NCI-H2029 (cell line): ENCODE measurements around the gene DNAH8.
A peak's percentile ranks its signal among the peaks of the same experiment; 100 is the strongest.

Experiments used
- DNase-seq: peaks from one replicate; lab custom pipeline; 2025; lab: John Stamatoyannopoulos, UW

The DNAH8 gene

GRCh38 chr6:39018103-39018502 is 303.0 kb downstream of the DNAH8 start:
- DNase-seq, result peak; percentile 94

- no peak for DNase-seq
These were observed 305.0 kb downstream of the DNAH8 start for GRCh38 chr6:39020136-39020535.

- no peak for DNase-seq
These were observed 305.9 kb downstream of the DNAH8 start for GRCh38 chr6:39021041-39021440.

GRCh38 chr6:39021779-39022178 is 306.7 kb downstream of the DNAH8 start:
- DNase-seq, result no peak

- no peak for DNase-seq
These were observed 311.1 kb downstream of the DNAH8 start for GRCh38 chr6:39026175-39026574.

GRCh38 chr6:39029156-39030011 is 314.3 kb downstream of the DNAH8 start:
- no peak for DNase-seq

- no peak for DNase-seq
These were observed 320.6 kb downstream of the DNAH8 start for GRCh38 chr6:39035681-39036080.

- no peak for DNase-seq
These were observed 322.0 kb downstream of the DNAH8 start for GRCh38 chr6:39037082-39037508.

- DNase-seq, result peak; percentile 61
These were observed 322.6 kb downstream of the DNAH8 start for GRCh38 chr6:39037707-39038106.

GRCh38 chr6:39040080-39040673 is 325.1 kb downstream of the DNAH8 start:
- DNase-seq, result peak; percentile 60

GRCh38 chr6:39041072-39041471 is 326.0 kb downstream of the DNAH8 start:
- DNase-seq, result no peak

- DNase-seq, result no peak
These were observed 328.7 kb downstream of the DNAH8 start for GRCh38 chr6:39043776-39044175.

- DNase-seq, result no peak
These were observed 329.1 kb downstream of the DNAH8 start for GRCh38 chr6:39044181-39044580.

- no peak for DNase-seq
These were observed 332.6 kb downstream of the DNAH8 start for GRCh38 chr6:39047434-39048327.

GRCh38 chr6:39048481-39049399 is 333.6 kb downstream of the DNAH8 start, which contains the start of gene GLP1R:
Gene GLP1R, plus strand, starts transcription at chr6:39048781. Its CDS starts 60 bp downstream, at chr6:39048841.
- no peak for DNase-seq

GRCh38 chr6:39049575-39050283 is 334.6 kb downstream of the DNAH8 start:
- DNase-seq, result no peak

GRCh38 chr6:39050453-39051112 is 335.5 kb downstream of the DNAH8 start:
- no peak for DNase-seq

GRCh38 chr6:39051399-39052122 is 336.4 kb downstream of the DNAH8 start:
- peak; percentile 17 for DNase-seq

- DNase-seq, result no peak
These were observed 338.0 kb downstream of the DNAH8 start for GRCh38 chr6:39053016-39053624.
